OCI-LY3 (cell line): ENCODE results near the gene ADH4.
"Not testable (repeated sequence)": the region's sequence is repeated elsewhere in the genome, so short reads cannot be mapped to it uniquely, and the experiment has no call there.

Experiments
- H2AFZ ChIP-seq: fragments of 200-600, 300-600 bp; shearing (Covaris generic); 2 replicates; pipeline ENCODE4 v1.6.0; 2014; ENCODE audit warnings: antibody characterized with exemption, low read depth, low read length
- H3K27ac ChIP-seq: fragments of 200-600, 300-600 bp; sonication (generic); 2 replicates; pipeline ENCODE4 v1.5.1; 2014; ENCODE audit warnings: mild to moderate bottlenecking, low read length, moderate library complexity, mixed read lengths
- H3K27me3 ChIP-seq: fragments of 200-600, 300-600 bp; sonication (generic); 2 replicates; pipeline ENCODE4 v1.6.1; 2014; ENCODE audit warnings: low read depth, low read length, mixed read lengths
- H3K36me3 ChIP-seq: fragments of 200-600, 300-600 bp; sonication (generic); replicated peaks from 2 replicates; pipeline ENCODE3; 2014; ENCODE audit warnings: low read depth, low read length, mixed read lengths
- H3K4me1 ChIP-seq: fragments of 300-600, 200-600 bp; sonication (generic); 2 replicates; pipeline ENCODE4 v1.6.1; 2014; ENCODE audit warnings: low read length, mixed read lengths
- H3K4me2 ChIP-seq: fragments of 200-600, 300-600 bp; sonication (generic); 2 replicates; pipeline ENCODE4 v1.6.1; 2014; ENCODE audit warnings: low read length, mixed read lengths
- H3K4me3 ChIP-seq: fragments of 300-600, 200-600 bp; sonication (generic); 2 replicates; pipeline ENCODE4 v1.5.1; 2014; ENCODE audit warnings: antibody characterized with exemption, mild to moderate bottlenecking, low read length, moderate library complexity
- H3K79me2 ChIP-seq: fragments of 300-600, 200-600 bp; shearing (Covaris generic); 2 replicates; pipeline ENCODE4 v1.6.1; 2014; ENCODE audit warnings: mild to moderate bottlenecking, low read length, mixed read lengths
- H3K9ac ChIP-seq: fragments of 300-600, 200-600 bp; shearing (Covaris generic); 2 replicates; pipeline ENCODE4 v1.6.0; 2014; ENCODE audit warnings: mild to moderate bottlenecking, low read length, moderate library complexity
- H3K9me3 ChIP-seq: fragments of 200-600, 300-600 bp; shearing (Covaris generic); 2 replicates; pipeline ENCODE4 v1.6.1; 2014; ENCODE audit warnings: low read length, mixed read lengths; ENCODE audit not compliant: insufficient read depth
- H4K20me1 ChIP-seq: fragments of 200-600, 300-600 bp; sonication (generic); 2 replicates; pipeline ENCODE4 v1.6.1; 2016; ENCODE audit warnings: low read length, mixed read lengths; ENCODE audit not compliant: insufficient read depth
- CTCF ChIP-seq: fragments of 200-600, 300-600 bp; sonication (generic); IDR thresholded peaks from 2 replicates; pipeline ENCODE4 v1.5.1; 2014; ENCODE audit warnings: antibody characterized with exemption, low read length, low read depth
- EZH2phosphoT487 ChIP-seq: fragments of 200-600 bp; shearing (Covaris generic); IDR thresholded peaks from 2 replicates; pipeline ENCODE4 v1.6.1; 2018; ENCODE audit warnings: antibody characterized with exemption, mixed run types, low read depth

The ADH4 gene

GRCh38 chr4:99144070-99144469, at the start of gene ADH4:
ADH4 (minus strand) TSS chr4:99144297; CDS start chr4:99144222, 75 bp downstream.
- no peak within 1 kb of the TSS for H2AFZ ChIP-seq
- H3K9me3 ChIP-seq, result no peaks in the 10 kb centered on the region
- no peak within 1 kb of the TSS for H3K27ac ChIP-seq
- H3K4me3 ChIP-seq, result no peak within 1 kb of the TSS
- no peaks in the 10 kb centered on the region for H3K27me3 ChIP-seq
- H4K20me1 ChIP-seq, result no peaks in the 10 kb centered on the region
- no peak for TF ChIP-seq CTCF
- no peak for TF ChIP-seq EZH2phosphoT487
- H3K4me2 ChIP-seq, result no peak within 1 kb of the TSS
- no peaks in the 10 kb centered on the region for H3K79me2 ChIP-seq
- H3K36me3 ChIP-seq, result no peaks in the 10 kb centered on the region
- no peak within 1 kb of the TSS for H3K9ac ChIP-seq
- H3K4me1 ChIP-seq, result no peaks in the 10 kb centered on the region

GRCh38 chr4:99190336-99190735, 46.2 kb upstream of the ADH4 start:
- H3K36me3 ChIP-seq, result no peaks in the 10 kb centered on the region
- H3K9ac ChIP-seq, result no peak overlapping the region
- H3K4me3 ChIP-seq, result no peak overlapping the region
- no peaks in the 10 kb centered on the region for H3K4me1 ChIP-seq
- H3K9me3 ChIP-seq, result no peaks in the 10 kb centered on the region
- H3K27me3 ChIP-seq, result no peaks in the 10 kb centered on the region
- no peak overlapping the region for H3K4me2 ChIP-seq
- no peaks in the 10 kb centered on the region for H4K20me1 ChIP-seq
- TF ChIP-seq CTCF, result no peak
- no peak for TF ChIP-seq EZH2phosphoT487
- H3K79me2 ChIP-seq, result no peaks in the 10 kb centered on the region
- H3K27ac ChIP-seq, result no peak overlapping the region
- no peak overlapping the region for H2AFZ ChIP-seq

GRCh38 chr4:99189900-99190299, 45.8 kb upstream of the ADH4 start:
- not testable (repeated sequence) for H2AFZ ChIP-seq, H3K4me3 ChIP-seq, H3K9ac ChIP-seq, H3K27ac ChIP-seq, H3K79me2 ChIP-seq, H4K20me1 ChIP-seq, H3K9me3 ChIP-seq, H3K36me3 ChIP-seq, H3K27me3 ChIP-seq, H3K4me2 ChIP-seq, H3K4me1 ChIP-seq

GRCh38 chr4:99186029-99186428, 41.9 kb upstream of the ADH4 start:
- Histone ChIP-seq H3K4me2 (no peak overlapping the region), H3K36me3 (no peaks in the 10 kb centered on the region), H3K79me2 (no peaks in the 10 kb centered on the region), H3K27ac (no peak overlapping the region), H3K27me3 (no peaks in the 10 kb centered on the region), H3K9me3 (no peaks in the 10 kb centered on the region), H2AFZ (no peak overlapping the region), H3K4me1 (no peaks in the 10 kb centered on the region), H3K4me3 (no peak overlapping the region), H3K9ac (no peak overlapping the region), H4K20me1 (no peaks in the 10 kb centered on the region)
- no peak for TF ChIP-seq CTCF
- no peak for TF ChIP-seq EZH2phosphoT487

- TF ChIP-seq EZH2phosphoT487 (no peak), CTCF (no peak)
- no peaks in the 10 kb centered on the region for H3K9me3 ChIP-seq
- H3K4me3 ChIP-seq, result no peak overlapping the region
- H2AFZ ChIP-seq, result no peak overlapping the region
- H4K20me1 ChIP-seq, result no peaks in the 10 kb centered on the region
- H3K27ac ChIP-seq, result no peak overlapping the region
- no peaks in the 10 kb centered on the region for H3K36me3 ChIP-seq
- no peaks in the 10 kb centered on the region for H3K79me2 ChIP-seq
- no peak overlapping the region for H3K9ac ChIP-seq
- H3K27me3 ChIP-seq, result no peaks in the 10 kb centered on the region
- H3K4me2 ChIP-seq, result no peak overlapping the region
- H3K4me1 ChIP-seq, result no peaks in the 10 kb centered on the region
These were observed 41.5 kb upstream of the ADH4 start for GRCh38 chr4:99185581-99185980.
